Right lobe of liver (tissue), 6 donors: ENCODE results near the gene LGMN. TPM values are rescaled to one million over a fixed set of nuclear protein-coding genes. Genes with fewer than 3 reads are reported as not detected.
A peak's percentile ranks its signal among the peaks of the same experiment; 100 is the strongest.

Experiments
- ATAC-seq, 4 donors: fragments of 200-7000 bp; cut with Tn5 transposase; one replicate each; pipeline ENCODE4 v1.9.1; 2020; ENCODE audit warnings: mild to moderate bottlenecking in 4 of 4, moderate library complexity in 4 of 4
- DNase-seq, 3 donors: peaks; one replicate each; pipeline ENCODE4 v3.0.0-alpha.2; 2020
- H3K27ac ChIP-seq, 3 donors: fragments of 200-600 bp; one replicate each; pipeline ENCODE4 v1.8.0; 2022
- H3K27me3 ChIP-seq, 2 donors: fragments of 200-600 bp; one replicate each; pipeline ENCODE4 v1.8.0; 2022
- H3K36me3 ChIP-seq, 4 donors: fragments of 200-600 bp; sonication (generic) in 1 of 4; one replicate each; pipeline versions ENCODE4 v1.5.1 to v1.8.0; 2017 to 2022; ENCODE audit warnings: control low read depth in 1 of 4
- H3K4me1 ChIP-seq, 4 donors: fragments of 200-600 bp; sonication (generic) in 1 of 4; one replicate each; pipeline versions ENCODE4 v1.5.1 to v1.8.0; 2017 to 2022; ENCODE audit warnings: control low read depth in 1 of 4
- H3K4me3 ChIP-seq, 3 donors: fragments of 200-600 bp; one replicate each; pipeline ENCODE4 v1.8.0; 2022
- H3K9me3 ChIP-seq, 4 donors: fragments of 200-600 bp; sonication (generic) in 1 of 4; one replicate each; pipeline versions ENCODE4 v1.5.1 to v1.8.0; 2017 to 2022; ENCODE audit warnings: control low read depth in 1 of 4
- POLR2A ChIP-seq: fragments of 450-650 bp; IDR thresholded peaks from one replicate; pipeline ENCODE4 v1.6.1; 2017; ENCODE audit warnings: antibody characterized with exemption, mild to moderate bottlenecking
- WGBS: methylation state at CpG from one replicate; pipeline ENCODE4 v1.1.6; 2018; ENCODE audit warnings: low coverage, low lambda C conversion rate; ENCODE audit not compliant: insufficient coverage; ENCODE audit errors: missing lambda C conversion rate; 5-methylcytosine and 5-hydroxymethylcytosine counted together
- intact Hi-C, 2 donors: fragments of 100-400 bp; cut with DNase I; formaldehyde crosslinking; loops; one replicate each; pipeline versions ENCODE4 v1.11.2 to v1.14.1; 2022
- total RNA-seq, 6 experiments: library from RNA; depleted of rRNA in 2 of 6; stranded (reverse); fragments of >200 nt in 2 of 6; fragmentation: NEBNext Ultra II Directional in 3 of 6; extraction: Animal tissue kit (Norgen Biotek cat#: 25700) in 3 of 6; gene quantifications; one replicate each; pipeline versions ENCODE4 v1.1.0 to v1.2.4, GENCODE V29; 2016 to 2023
- TF ChIP-seq, protein P1 (sequence below), 4 donors: fragments of 200-600 bp in 3 of 4; fragments of 450-650 bp in 1 of 4; IDR thresholded peaks; one replicate each; pipeline versions ENCODE4 v1.5.1 to v1.8.0; 2016 to 2022; ENCODE audit warnings: antibody characterized with exemption in 4 of 4, mild to moderate bottlenecking in 2 of 4
- donor health status: DM: no; HTN: yes; CAD: no.
- donor health status: DM: no; HTN: no; CAD: no.
- donor health status: DM: no; HTN: no; CAD: no.
- donor health status: DM: no; HTN: yes; CAD: no.
- donor health status: DM: no; HTN: yes; CAD: no.

LGMN gene
- total RNA-seq, 6 experiments from 2014 or later, result 39.6 to 111 (median 49.3) TPM

- H3K4me1 ChIP-seq, result no peaks in the 10 kb centered on the region
- H3K36me3 ChIP-seq, result no peaks in the 10 kb centered on the region
- H3K9me3 ChIP-seq, result no peaks in the 10 kb centered on the region
- no peak overlapping the region for H3K4me3 ChIP-seq
- DNase-seq (peak in 2 of 3 donors; percentile 69 to 84), ATAC-seq (peak; percentile 64 to 90 (median 82))
- no peaks in the 10 kb centered on the region for H3K27me3 ChIP-seq
- TF ChIP-seq POLR2A, result no peak
- TF ChIP-seq, protein P1, sequence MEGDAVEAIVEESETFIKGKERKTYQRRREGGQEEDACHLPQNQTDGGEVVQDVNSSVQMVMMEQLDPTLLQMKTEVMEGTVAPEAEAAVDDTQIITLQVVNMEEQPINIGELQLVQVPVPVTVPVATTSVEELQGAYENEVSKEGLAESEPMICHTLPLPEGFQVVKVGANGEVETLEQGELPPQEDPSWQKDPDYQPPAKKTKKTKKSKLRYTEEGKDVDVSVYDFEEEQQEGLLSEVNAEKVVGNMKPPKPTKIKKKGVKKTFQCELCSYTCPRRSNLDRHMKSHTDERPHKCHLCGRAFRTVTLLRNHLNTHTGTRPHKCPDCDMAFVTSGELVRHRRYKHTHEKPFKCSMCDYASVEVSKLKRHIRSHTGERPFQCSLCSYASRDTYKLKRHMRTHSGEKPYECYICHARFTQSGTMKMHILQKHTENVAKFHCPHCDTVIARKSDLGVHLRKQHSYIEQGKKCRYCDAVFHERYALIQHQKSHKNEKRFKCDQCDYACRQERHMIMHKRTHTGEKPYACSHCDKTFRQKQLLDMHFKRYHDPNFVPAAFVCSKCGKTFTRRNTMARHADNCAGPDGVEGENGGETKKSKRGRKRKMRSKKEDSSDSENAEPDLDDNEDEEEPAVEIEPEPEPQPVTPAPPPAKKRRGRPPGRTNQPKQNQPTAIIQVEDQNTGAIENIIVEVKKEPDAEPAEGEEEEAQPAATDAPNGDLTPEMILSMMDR (IDR thresholded peaks at IDR 0.05), result no peak
- intact Hi-C loops, result no loop called here
- peak overlapping the region; percentile 7 to 67 (median 59) for H3K27ac ChIP-seq
- WGBS, result 31% methylated on average over 6 of the region's 14 CpGs
Measured at GRCh38 chr14:92724516-92725340, 23.7 kb downstream of the LGMN start.

DNA sequence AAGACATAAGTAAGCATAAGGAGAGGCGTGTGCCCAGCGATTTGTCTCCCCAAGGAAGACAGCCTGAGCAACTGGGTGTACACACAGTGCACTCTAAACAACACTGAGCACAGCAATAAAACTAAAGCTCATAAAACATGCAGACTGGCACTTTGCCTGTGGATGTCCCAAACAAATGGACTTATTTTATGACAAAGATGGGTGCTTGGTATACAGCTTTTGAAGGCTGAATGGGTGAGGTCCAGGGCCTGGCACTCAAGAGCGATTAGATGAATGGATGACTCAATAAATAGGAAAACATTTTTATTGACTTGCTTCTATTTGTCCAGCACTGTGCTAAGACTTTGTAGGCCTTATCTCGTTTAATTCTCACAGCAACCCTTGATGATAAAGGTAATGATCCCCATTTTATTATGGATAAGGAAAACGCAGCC lies 28.5 kb downstream of the LGMN start:
- Histone ChIP-seq H3K4me1 (no peaks in the 10 kb centered on the region), H3K27me3 (no peaks in the 10 kb centered on the region), H3K27ac (no peak overlapping the region), H3K36me3 (peaks cover 0 to 5% (median 0%) of the 10 kb centered on the region in 4 donors), H3K9me3 (no peaks in the 10 kb centered on the region), H3K4me3 (no peak overlapping the region)
- TF ChIP-seq, protein P1 (IDR thresholded peaks at IDR 0.05), result no peak
- TF ChIP-seq POLR2A, result no peak
- ATAC-seq (no peak), DNase-seq (no peak)
- intact Hi-C loops, result loop anchor here in 1 of 2 donors (5.0 kb wide), 1 partner anchor 62 kb away; no protein-coding TSS in a partner anchor
- WGBS, result 68% methylated on average over 4 of the region's 5 CpGs

- intact Hi-C loops, result loop anchor here in 1 of 2 donors (5.0 kb wide), 1 partner anchor 63 kb away; no protein-coding TSS in a partner anchor
Measured at GRCh38 chr14:92719421-92719820, 29.0 kb downstream of the LGMN start.

GRCh38 chr14:92718664-92719063 lies 29.8 kb downstream of the LGMN start:
- ATAC-seq (no peak), DNase-seq (no peak)
- Histone ChIP-seq H3K27me3 (no peaks in the 10 kb centered on the region), H3K9me3 (no peaks in the 10 kb centered on the region), H3K4me3 (no peak overlapping the region), H3K4me1 (no peaks in the 10 kb centered on the region), H3K27ac (no peak overlapping the region), H3K36me3 (peaks cover 0 to 9% (median 0%) of the 10 kb centered on the region in 4 donors)
- intact Hi-C loops, result loop anchor here in 1 of 2 donors (5.0 kb wide), 1 partner anchor 64 kb away; no protein-coding TSS in a partner anchor
- TF ChIP-seq POLR2A, result no peak
- TF ChIP-seq, protein P1 (IDR thresholded peaks at IDR 0.05), result no peak
- WGBS, result 94% methylated on average over 8 of the region's 8 CpGs

More at GRCh38 chr14:92719421-92719820, 29.0 kb downstream of the LGMN start:
- ATAC-seq, result no peak
- 100% methylated on average over 1 of the region's 2 CpGs for WGBS
- DNase-seq, result no peak
- TF ChIP-seq POLR2A, result no peak
- TF ChIP-seq, protein P1 (IDR thresholded peaks at IDR 0.05), result no peak
- no peaks in the 10 kb centered on the region for H3K9me3 ChIP-seq
- no peak overlapping the region for H3K27ac ChIP-seq
- no peaks in the 10 kb centered on the region for H3K4me1 ChIP-seq
- no peaks in the 10 kb centered on the region for H3K27me3 ChIP-seq
- no peak overlapping the region for H3K4me3 ChIP-seq
- peaks cover 0 to 5% (median 0%) of the 10 kb centered on the region in 4 donors for H3K36me3 ChIP-seq
